Measurements from ENCODE around the gene PDF. TPM values are rescaled to one million over a fixed set of nuclear protein-coding genes. Genes with fewer than 3 reads are reported as not detected.

Gene PDF
- total and polyA plus RNA-seq, 4 donors = 16.8 to 31.3 (median 23.1) TPM

GRCh38 chr16:69373019-69373418 is 42.6 kb upstream of the PDF start:
- DNase-seq (ENCODE audit: low spot score) = no peak
- Histone ChIP-seq H3K27ac (ENCODE audit: low read depth in 1 of 2, low read length in 2 of 2) (no peak overlapping the region), H3K36me3 (ENCODE audit: control insufficient read depth in 4 of 4, insufficient read depth in 3 of 4, low read depth in 1 of 4, low read length in 3 of 4) (peaks cover 2 to 34% (median 25%) of the 10 kb centered on the region in 4 donors), H3K4me3 (ENCODE audit: low read depth in 1 of 3, low read length in 3 of 3) (no peak overlapping the region), H3K9me3 (ENCODE audit: control insufficient read depth in 4 of 4, low read length in 3 of 4) (no peaks in the 10 kb centered on the region), H3K4me1 (ENCODE audit: control insufficient read depth in 4 of 4, insufficient read depth in 4 of 4, low read length in 3 of 4) (peaks cover 0 to 14% (median 10%) of the 10 kb centered on the region in 4 donors), H3K9ac (ENCODE audit: low read depth in 1 of 2, low read length in 2 of 2) (no peak overlapping the region), H3K27me3 (ENCODE audit: control insufficient read depth in 4 of 4, insufficient read depth in 4 of 4, low read length in 3 of 4) (no peaks in the 10 kb centered on the region)
- TF ChIP-seq, protein P1, sequence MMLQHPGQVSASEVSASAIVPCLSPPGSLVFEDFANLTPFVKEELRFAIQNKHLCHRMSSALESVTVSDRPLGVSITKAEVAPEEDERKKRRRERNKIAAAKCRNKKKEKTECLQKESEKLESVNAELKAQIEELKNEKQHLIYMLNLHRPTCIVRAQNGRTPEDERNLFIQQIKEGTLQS (IDR thresholded peaks at IDR 0.05) = no peak
- peak in 1 of 2 donors; percentile 14 for TF ChIP-seq RAD21 (IDR thresholded peaks at IDR 0.05)
- 73% methylated on average over 1 of the region's 1 CpG for WGBS

DNA sequence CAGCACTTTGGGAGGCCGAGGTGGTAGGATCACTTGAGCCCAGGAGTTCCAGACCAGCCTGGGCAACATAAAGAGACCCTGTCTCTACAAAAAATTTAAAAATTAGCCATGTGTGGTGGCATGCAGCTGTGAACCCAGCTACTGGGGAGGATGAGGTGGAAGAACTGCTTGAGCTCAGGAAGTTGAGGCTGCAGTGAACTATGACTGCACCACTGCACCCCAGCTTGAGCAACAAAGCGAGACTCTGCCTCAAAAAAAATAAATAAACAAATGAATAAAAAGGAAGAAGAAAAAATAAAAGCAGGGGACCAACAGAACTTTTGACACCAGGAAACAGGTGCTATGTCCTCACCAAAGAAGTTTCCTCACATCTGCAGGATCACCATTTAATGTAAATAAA is 41.2 kb upstream of the PDF start:
- Histone ChIP-seq H3K4me3 (ENCODE audit: low read depth in 1 of 3, low read length in 3 of 3) (no peak overlapping the region), H3K9ac (ENCODE audit: low read depth in 1 of 2, low read length in 2 of 2) (no peak overlapping the region), H3K4me1 (ENCODE audit: control insufficient read depth in 4 of 4, insufficient read depth in 4 of 4, low read length in 3 of 4) (peaks cover 0 to 14% (median 10%) of the 10 kb centered on the region in 4 donors), H3K27ac (ENCODE audit: low read depth in 1 of 2, low read length in 2 of 2) (no peak overlapping the region), H3K27me3 (ENCODE audit: control insufficient read depth in 4 of 4, insufficient read depth in 4 of 4, low read length in 3 of 4) (no peaks in the 10 kb centered on the region), H3K36me3 (ENCODE audit: control insufficient read depth in 4 of 4, insufficient read depth in 3 of 4, low read depth in 1 of 4, low read length in 3 of 4) (peaks cover 9 to 42% (median 31%) of the 10 kb centered on the region in 4 donors), H3K9me3 (ENCODE audit: control insufficient read depth in 4 of 4, low read length in 3 of 4) (no peaks in the 10 kb centered on the region)
- TF ChIP-seq MAX (IDR thresholded peaks at IDR 0.05) = no peak
- no peak for TF ChIP-seq HNF4G (IDR thresholded peaks at IDR 0.05)
- TF ChIP-seq HNF4A (conservative IDR thresholded peaks at IDR 0.05) = no peak
- no peak for TF ChIP-seq RAD21 (IDR thresholded peaks at IDR 0.05)
- no peak for TF ChIP-seq RXRA (IDR thresholded peaks at IDR 0.05)
- no peak for TF ChIP-seq TAF1 (conservative IDR thresholded peaks at IDR 0.05)
- TF ChIP-seq, protein P2, sequence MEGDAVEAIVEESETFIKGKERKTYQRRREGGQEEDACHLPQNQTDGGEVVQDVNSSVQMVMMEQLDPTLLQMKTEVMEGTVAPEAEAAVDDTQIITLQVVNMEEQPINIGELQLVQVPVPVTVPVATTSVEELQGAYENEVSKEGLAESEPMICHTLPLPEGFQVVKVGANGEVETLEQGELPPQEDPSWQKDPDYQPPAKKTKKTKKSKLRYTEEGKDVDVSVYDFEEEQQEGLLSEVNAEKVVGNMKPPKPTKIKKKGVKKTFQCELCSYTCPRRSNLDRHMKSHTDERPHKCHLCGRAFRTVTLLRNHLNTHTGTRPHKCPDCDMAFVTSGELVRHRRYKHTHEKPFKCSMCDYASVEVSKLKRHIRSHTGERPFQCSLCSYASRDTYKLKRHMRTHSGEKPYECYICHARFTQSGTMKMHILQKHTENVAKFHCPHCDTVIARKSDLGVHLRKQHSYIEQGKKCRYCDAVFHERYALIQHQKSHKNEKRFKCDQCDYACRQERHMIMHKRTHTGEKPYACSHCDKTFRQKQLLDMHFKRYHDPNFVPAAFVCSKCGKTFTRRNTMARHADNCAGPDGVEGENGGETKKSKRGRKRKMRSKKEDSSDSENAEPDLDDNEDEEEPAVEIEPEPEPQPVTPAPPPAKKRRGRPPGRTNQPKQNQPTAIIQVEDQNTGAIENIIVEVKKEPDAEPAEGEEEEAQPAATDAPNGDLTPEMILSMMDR (IDR thresholded peaks at IDR 0.05; ENCODE audit: low read depth, low read length, missing input control) = no peak
- TF ChIP-seq FOXA2 (IDR thresholded peaks at IDR 0.05) = no peak
- no peak for TF ChIP-seq FOXA1 (IDR thresholded peaks at IDR 0.05)
- TF ChIP-seq JUND (IDR thresholded peaks at IDR 0.05) = no peak
- TF ChIP-seq NR2F2 (IDR thresholded peaks at IDR 0.05) = no peak
- TF ChIP-seq, protein P3, sequence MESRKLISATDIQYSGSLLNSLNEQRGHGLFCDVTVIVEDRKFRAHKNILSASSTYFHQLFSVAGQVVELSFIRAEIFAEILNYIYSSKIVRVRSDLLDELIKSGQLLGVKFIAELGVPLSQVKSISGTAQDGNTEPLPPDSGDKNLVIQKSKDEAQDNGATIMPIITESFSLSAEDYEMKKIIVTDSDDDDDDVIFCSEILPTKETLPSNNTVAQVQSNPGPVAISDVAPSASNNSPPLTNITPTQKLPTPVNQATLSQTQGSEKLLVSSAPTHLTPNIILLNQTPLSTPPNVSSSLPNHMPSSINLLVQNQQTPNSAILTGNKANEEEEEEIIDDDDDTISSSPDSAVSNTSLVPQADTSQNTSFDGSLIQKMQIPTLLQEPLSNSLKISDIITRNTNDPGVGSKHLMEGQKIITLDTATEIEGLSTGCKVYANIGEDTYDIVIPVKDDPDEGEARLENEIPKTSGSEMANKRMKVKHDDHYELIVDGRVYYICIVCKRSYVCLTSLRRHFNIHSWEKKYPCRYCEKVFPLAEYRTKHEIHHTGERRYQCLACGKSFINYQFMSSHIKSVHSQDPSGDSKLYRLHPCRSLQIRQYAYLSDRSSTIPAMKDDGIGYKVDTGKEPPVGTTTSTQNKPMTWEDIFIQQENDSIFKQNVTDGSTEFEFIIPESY (IDR thresholded peaks at IDR 0.05) = no peak
- TF ChIP-seq, protein P4, sequence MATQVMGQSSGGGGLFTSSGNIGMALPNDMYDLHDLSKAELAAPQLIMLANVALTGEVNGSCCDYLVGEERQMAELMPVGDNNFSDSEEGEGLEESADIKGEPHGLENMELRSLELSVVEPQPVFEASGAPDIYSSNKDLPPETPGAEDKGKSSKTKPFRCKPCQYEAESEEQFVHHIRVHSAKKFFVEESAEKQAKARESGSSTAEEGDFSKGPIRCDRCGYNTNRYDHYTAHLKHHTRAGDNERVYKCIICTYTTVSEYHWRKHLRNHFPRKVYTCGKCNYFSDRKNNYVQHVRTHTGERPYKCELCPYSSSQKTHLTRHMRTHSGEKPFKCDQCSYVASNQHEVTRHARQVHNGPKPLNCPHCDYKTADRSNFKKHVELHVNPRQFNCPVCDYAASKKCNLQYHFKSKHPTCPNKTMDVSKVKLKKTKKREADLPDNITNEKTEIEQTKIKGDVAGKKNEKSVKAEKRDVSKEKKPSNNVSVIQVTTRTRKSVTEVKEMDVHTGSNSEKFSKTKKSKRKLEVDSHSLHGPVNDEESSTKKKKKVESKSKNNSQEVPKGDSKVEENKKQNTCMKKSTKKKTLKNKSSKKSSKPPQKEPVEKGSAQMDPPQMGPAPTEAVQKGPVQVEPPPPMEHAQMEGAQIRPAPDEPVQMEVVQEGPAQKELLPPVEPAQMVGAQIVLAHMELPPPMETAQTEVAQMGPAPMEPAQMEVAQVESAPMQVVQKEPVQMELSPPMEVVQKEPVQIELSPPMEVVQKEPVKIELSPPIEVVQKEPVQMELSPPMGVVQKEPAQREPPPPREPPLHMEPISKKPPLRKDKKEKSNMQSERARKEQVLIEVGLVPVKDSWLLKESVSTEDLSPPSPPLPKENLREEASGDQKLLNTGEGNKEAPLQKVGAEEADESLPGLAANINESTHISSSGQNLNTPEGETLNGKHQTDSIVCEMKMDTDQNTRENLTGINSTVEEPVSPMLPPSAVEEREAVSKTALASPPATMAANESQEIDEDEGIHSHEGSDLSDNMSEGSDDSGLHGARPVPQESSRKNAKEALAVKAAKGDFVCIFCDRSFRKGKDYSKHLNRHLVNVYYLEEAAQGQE (IDR thresholded peaks at IDR 0.05) = no peak
- TF ChIP-seq YY1 (IDR thresholded peaks at IDR 0.05) = no peak
- TF ChIP-seq, protein P1 (IDR thresholded peaks at IDR 0.05) = no peak
- TF ChIP-seq EGR1 (IDR thresholded peaks at IDR 0.05; ENCODE audit: low read depth in 2 of 2) = no peak
- TF ChIP-seq GABPA (IDR thresholded peaks at IDR 0.05 in 1 of 2, conservative IDR thresholded peaks at IDR 0.05 in 1 of 2) = no peak
- no peak for TF ChIP-seq SP1 (IDR thresholded peaks at IDR 0.05)
- DNase-seq (ENCODE audit: low spot score) = no peak
- 92% methylated on average over 2 of the region's 2 CpGs for WGBS

Data from liver (tissue), 9 donors.